GM21381 (cell line): ENCODE results near the gene PPFIBP2.

Source experiments
- ATAC-seq: cut with Tn5 transposase; IDR thresholded peaks from one replicate; pipeline ENCODE4 v1.9.1; 2021; ENCODE audit warnings: mild to moderate bottlenecking, moderate library complexity; ENCODE audit not compliant: unreplicated experiment

PPFIBP2 gene

DNA sequence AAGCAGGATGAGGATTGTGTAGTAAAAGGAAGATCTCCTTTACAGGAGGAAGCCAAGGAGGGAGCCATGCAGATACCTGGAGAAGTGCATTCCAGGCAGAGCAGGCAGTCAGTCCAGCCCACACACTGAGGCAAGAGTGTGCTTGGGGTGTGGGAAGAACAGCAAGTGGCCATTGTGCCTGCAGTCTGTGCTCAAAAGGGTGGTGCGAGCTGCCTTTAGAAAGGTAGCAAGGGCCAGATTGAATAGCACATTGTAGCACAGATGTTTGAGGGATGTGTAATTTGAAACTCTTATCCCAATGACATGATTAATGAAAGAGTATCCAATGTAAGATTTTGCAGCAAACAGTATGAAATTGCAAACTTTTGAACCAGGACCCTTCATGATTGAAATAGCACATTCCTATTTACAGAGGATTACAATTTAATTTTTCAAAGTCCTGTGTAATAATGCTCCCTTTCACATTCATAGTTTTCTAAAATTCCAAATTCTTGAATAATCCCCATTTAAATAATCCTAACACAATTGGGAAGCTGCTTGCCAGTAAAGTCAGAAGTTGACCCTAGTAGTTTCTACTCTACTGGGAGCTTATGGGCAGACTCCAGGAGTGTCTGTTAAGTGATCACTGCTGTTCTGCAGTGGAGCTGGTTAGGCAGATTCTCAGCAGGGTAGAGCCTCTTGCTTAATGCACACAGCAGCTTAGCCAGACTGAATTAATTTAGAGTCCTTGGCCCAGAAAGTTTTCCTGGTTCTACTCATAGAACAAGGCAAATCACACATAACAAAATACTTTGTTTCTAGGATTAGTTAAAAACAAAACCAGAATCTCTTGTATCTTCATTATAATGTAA is 81.4 kb downstream of the PPFIBP2 start:
- no peak for ATAC-seq

- ATAC-seq = no peak
These were observed 82.2 kb downstream of the PPFIBP2 start for GRCh38 chr11:7595951-7596350.

DNA sequence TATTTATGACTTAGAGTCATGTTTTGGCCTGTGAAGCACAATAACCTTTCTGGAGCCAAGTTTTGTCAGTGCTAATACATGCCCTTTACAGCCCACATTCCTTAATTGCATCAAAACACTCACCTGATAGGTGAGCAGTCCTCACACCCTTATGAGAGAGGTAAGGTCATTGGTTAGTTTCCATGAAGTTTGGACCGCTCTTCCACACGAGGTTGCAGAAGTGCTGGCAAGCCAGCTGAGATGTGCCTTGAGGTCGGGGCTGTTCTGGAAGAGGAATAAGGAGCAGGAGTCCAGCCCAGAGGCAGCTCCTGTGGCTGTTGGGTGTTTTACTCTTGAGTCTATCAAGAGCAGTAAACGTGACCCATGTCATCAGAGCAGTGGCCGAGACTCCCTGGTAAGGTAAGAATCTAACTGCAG is 83.2 kb downstream of the PPFIBP2 start:
- no peak for ATAC-seq

- ATAC-seq = no peak
These were observed 83.8 kb downstream of the PPFIBP2 start for GRCh38 chr11:7597620-7598019.

- ATAC-seq = no peak
These were observed 85.4 kb downstream of the PPFIBP2 start for GRCh38 chr11:7599209-7599608.

GRCh38 chr11:7600205-7600775 is 86.5 kb downstream of the PPFIBP2 start:
- ATAC-seq = no peak

GRCh38 chr11:7603031-7603781 is 89.4 kb downstream of the PPFIBP2 start:
- no peak for ATAC-seq

DNA sequence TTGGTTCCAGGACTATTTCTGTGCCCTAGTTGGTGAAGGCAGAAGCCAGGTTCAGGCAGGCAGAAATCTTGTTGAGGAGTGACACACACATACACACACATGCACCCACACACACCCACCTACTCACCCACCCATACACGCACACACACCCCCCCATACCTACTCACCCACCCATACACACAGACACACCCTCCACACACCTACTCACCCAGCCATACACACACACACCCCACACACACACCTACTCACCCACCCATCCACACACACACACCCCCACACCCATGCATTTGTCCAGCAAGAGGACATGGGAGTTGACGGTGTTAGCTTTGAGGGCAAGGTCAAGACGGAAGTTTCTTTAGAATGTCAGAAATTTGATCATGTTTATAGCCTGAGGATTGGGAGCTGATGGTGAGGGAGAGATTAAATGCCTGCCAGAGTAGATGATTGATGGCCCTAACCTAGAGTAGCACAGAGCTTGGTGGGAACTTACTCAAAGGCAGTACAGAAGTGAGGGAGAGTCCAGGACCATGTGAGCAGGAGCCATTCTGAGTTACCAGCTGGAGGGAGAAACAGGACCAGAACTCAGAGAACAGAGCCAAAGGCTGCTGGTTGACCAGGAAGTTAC is 90.6 kb downstream of the PPFIBP2 start:
- no peak for ATAC-seq

- ATAC-seq = no peak
These were observed 91.6 kb downstream of the PPFIBP2 start for GRCh38 chr11:7605186-7605943.

DNA sequence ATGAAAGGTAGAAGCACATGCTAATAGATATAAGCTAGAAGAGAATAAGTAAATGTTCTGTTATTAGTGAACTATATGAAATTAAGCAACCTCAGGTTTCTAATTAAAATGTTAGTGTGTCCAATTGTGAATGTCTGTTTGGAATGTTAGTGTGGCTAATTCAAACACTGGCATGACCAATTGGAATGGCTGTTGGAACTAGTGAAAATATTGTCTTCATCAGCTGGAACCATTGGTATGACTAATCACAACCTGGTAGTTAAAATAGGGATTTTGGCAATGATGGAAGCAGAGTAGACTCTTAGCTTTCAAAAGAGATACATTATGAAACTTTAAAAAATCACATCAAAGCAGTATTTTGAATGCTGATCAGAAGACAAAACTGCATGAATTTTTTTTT is 92.7 kb downstream of the PPFIBP2 start:
- ATAC-seq = no peak

- no peak for ATAC-seq
These were observed 95.2 kb downstream of the PPFIBP2 start for GRCh38 chr11:7609015-7609414.

- ATAC-seq = no peak
These were observed 95.7 kb downstream of the PPFIBP2 start for GRCh38 chr11:7609521-7609920.

DNA sequence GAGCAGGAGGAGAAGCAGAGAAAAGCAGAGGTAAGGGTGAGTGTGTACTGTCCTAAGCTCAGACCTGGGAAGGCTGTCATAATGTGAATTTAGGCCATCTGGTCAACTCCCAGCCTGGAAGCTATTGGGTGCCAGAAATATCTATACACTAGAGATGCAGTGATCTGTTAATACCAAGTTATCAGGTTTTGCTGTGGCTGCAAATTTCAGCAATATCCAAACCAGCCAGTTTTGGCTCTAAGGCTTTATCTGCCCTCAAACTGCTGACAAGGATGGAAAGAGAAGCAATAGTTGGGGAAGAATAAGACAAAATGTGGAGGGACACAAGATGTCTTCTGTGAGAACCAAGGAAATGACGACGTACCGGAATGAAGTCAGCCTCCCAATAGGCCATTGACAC is 96.6 kb downstream of the PPFIBP2 start:
- no peak for ATAC-seq

- no peak for ATAC-seq
These were observed 97.6 kb downstream of the PPFIBP2 start for GRCh38 chr11:7611411-7611810.

DNA sequence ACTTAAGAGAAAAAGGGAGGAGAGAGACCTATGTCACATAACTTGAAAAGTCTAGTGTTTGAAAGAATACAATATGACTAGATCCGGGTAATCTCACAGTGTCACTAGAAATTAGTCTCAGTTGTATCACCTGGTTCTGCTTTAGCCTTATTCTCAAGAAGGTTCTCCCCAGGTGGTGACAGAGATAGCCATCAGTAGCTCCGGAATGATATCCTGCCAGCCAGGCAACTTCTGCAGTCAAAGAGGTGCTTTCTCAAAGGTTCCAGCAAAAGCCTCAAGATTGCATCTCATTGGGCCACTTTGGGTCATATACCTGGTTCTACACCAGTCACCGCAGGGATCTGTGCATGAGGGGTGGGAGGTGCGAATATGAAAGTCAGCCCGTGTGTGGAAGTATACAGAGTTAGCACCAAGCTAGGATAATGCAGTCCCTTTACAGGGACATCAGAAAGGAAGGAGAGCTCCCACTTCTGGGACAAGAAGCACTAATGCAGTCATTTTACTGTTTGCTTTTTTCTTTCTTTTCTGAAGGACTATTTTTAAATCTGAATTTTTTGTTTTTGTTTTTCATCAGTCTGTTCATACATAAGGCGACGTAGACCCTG is 98.4 kb downstream of the PPFIBP2 start:
- no peak for ATAC-seq

GRCh38 chr11:7612661-7613393 is 99.0 kb downstream of the PPFIBP2 start:
- no peak for ATAC-seq

GRCh38 chr11:7613394-7613720 is 99.6 kb downstream of the PPFIBP2 start:
- no peak for ATAC-seq

DNA sequence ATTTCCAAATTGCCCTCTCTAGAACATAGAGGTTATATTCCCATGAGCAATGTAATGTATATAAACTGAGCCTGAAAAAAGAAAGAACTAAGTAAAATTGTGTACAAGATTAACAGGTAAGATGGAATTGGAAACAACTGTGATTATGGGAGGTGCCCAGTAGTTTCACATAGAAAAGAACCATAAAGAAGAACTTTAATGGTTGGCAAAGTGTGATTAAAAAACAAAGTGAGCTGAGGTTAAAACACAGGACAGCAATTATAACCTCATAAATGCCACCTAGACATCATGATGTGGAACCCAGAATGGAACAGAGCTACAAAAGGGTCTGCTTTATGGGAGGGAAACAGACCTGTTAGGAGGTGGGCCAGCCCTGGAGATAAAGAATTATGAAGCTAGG is 100.9 kb downstream of the PPFIBP2 start:
- ATAC-seq = no peak

DNA sequence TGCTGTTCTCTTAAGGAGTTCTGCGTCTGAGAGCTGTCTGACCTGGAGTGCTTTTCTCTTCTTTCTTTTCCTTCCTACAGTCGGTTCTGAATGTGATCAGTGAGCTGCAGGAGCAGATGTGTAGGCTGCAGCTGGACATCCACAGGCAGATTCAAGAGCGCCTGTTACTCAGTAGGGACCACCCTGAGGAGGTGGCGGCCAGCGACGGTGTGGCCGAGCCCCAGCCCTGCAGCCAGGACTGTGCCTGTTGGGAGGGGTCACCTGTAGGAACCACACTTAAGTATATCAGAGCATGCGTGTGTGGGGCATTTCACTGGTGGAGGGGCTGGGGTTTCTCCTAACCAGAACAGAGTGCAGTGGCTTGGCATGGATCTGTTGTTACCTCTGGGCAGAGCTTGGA is 103.2 kb downstream of the PPFIBP2 start:
- ATAC-seq = no peak

- no peak for ATAC-seq
These were observed 105.5 kb downstream of the PPFIBP2 start for GRCh38 chr11:7619322-7619721.
